Suprapubic skin (tissue), 4 donors: ENCODE results near the gene CHCHD4. TPM values are rescaled to one million over a fixed set of nuclear protein-coding genes. Genes with fewer than 3 reads are reported as not detected.

Experiments
- DNase-seq, 2 donors: peaks; one replicate each; pipeline ENCODE4 v3.0.0-alpha.2; 2019; ENCODE audit warnings: low spot score in 2 of 2
- H3K27ac ChIP-seq: fragments of 200-600 bp; sonication (generic); one replicate; pipeline ENCODE4 v1.5.1; 2019
- H3K27me3 ChIP-seq: fragments of 200-600 bp; sonication (generic); one replicate; pipeline ENCODE4 v1.5.1; 2019
- H3K36me3 ChIP-seq: fragments of 200-600 bp; sonication (generic); one replicate; pipeline ENCODE4 v1.5.1; 2019
- H3K4me1 ChIP-seq: fragments of 200-600 bp; sonication (generic); one replicate; pipeline ENCODE4 v1.5.1; 2019
- H3K4me3 ChIP-seq: fragments of 200-600 bp; sonication (generic); one replicate; pipeline ENCODE4 v1.5.1; 2019; ENCODE audit warnings: mild to moderate bottlenecking
- H3K9me3 ChIP-seq: fragments of 200-600 bp; sonication (generic); one replicate; pipeline ENCODE4 v1.5.1; 2019
- CTCF ChIP-seq, 2 donors: fragments of 200-600 bp in 1 of 2; fragments of 450-650 bp in 1 of 2; sonication (generic) in 1 of 2; IDR thresholded peaks; one replicate each; pipeline ENCODE4 v1.5.1; 2016 to 2019; ENCODE audit warnings: antibody characterized with exemption in 2 of 2, mild to moderate bottlenecking in 1 of 2, moderate library complexity in 1 of 2
- EP300 ChIP-seq: sonication (generic); formaldehyde crosslinking; IDR thresholded peaks from one replicate; pipeline ENCODE4 v1.6.1; 2017; ENCODE audit warnings: antibody characterized with exemption
- POLR2A ChIP-seq, 2 donors: fragments of 450-650 bp; IDR thresholded peaks; one replicate each; pipeline ENCODE4 v1.6.1; 2017; ENCODE audit warnings: antibody characterized with exemption in 2 of 2, mild to moderate bottlenecking in 2 of 2, moderate library complexity in 2 of 2
- POLR2AphosphoS5 ChIP-seq, 3 donors: sonication (generic); formaldehyde crosslinking; IDR thresholded peaks; one replicate each; pipeline ENCODE4 v1.6.1; 2017; ENCODE audit warnings: antibody characterized with exemption in 3 of 3
- WGBS: methylation state at CpG from one replicate; pipeline ENCODE4 v1.1.5; 2018; 5-methylcytosine and 5-hydroxymethylcytosine counted together
- total RNA-seq, 4 donors: library from RNA; depleted of rRNA; stranded (reverse); fragments of >200 nt; gene quantifications; one replicate each; pipeline ENCODE4 v1.1.0, GENCODE V29; 2016

The CHCHD4 gene
- total RNA-seq, 4 donors from 2014 or later, result 11.3 to 16.7 (median 12.5) TPM

GRCh38 chr3:14145236-14145635 lies 20.6 kb upstream of the CHCHD4 start:
- H3K27me3 ChIP-seq, result no peaks in the 10 kb centered on the region
- TF ChIP-seq POLR2AphosphoS5 (IDR thresholded peaks at IDR 0.05) (no peak), CTCF (IDR thresholded peaks at IDR 0.05) (no peak), POLR2A (IDR thresholded peaks at IDR 0.05) (no peak), EP300 (no peak)
- H3K27ac ChIP-seq, result peak overlapping the region; percentile 94
- peaks cover 56% of the 10 kb centered on the region for H3K36me3 ChIP-seq
- H3K4me3 ChIP-seq, result no peak overlapping the region
- WGBS, result 84% methylated on average over 9 of the region's 9 CpGs
- H3K4me1 ChIP-seq, result peaks cover 51% of the 10 kb centered on the region
- DNase-seq, result no peak
- no peaks in the 10 kb centered on the region for H3K9me3 ChIP-seq

- H3K4me3 ChIP-seq, result peak overlapping the region; percentile 18
- peaks cover 51% of the 10 kb centered on the region for H3K4me1 ChIP-seq
- H3K36me3 ChIP-seq, result peaks cover 56% of the 10 kb centered on the region
Observed at GRCh38 chr3:14144423-14145075, 19.9 kb upstream of the CHCHD4 start.

GRCh38 chr3:14143271-14144225 lies 18.9 kb upstream of the CHCHD4 start:
- TF ChIP-seq POLR2A (IDR thresholded peaks at IDR 0.05) (no peak), POLR2AphosphoS5 (IDR thresholded peaks at IDR 0.05) (peak; percentile 47 to 91 (median 80)), CTCF (IDR thresholded peaks at IDR 0.05) (no peak)
- WGBS, result 34% methylated on average over 7 of the region's 7 CpGs
- Histone ChIP-seq H3K36me3 (peaks cover 62% of the 10 kb centered on the region), H3K4me3 (no peak overlapping the region), H3K27me3 (no peaks in the 10 kb centered on the region), H3K4me1 (peaks cover 51% of the 10 kb centered on the region), H3K27ac (peak overlapping the region; percentile 94), H3K9me3 (no peaks in the 10 kb centered on the region)
- no peak for DNase-seq

More at GRCh38 chr3:14144423-14145075, 19.9 kb upstream of the CHCHD4 start:
- no peak for DNase-seq
- TF ChIP-seq EP300 (no peak), POLR2AphosphoS5 (IDR thresholded peaks at IDR 0.05) (peak in 2 of 3 donors; percentile 47 to 66), CTCF (IDR thresholded peaks at IDR 0.05) (no peak), POLR2A (IDR thresholded peaks at IDR 0.05) (no peak)
- WGBS, result 3% methylated on average over 7 of the region's 7 CpGs
- no peaks in the 10 kb centered on the region for H3K27me3 ChIP-seq
- peak overlapping the region; percentile 94 for H3K27ac ChIP-seq
- H3K9me3 ChIP-seq, result no peaks in the 10 kb centered on the region

- Histone ChIP-seq H3K36me3 (peaks cover 62% of the 10 kb centered on the region), H3K9me3 (no peaks in the 10 kb centered on the region), H3K27ac (peak overlapping the region; percentile 94), H3K4me1 (peaks cover 51% of the 10 kb centered on the region), H3K4me3 (no peak overlapping the region), H3K27me3 (no peaks in the 10 kb centered on the region)
- 46% methylated on average over 8 of the region's 8 CpGs for WGBS
- DNase-seq, result no peak
- TF ChIP-seq POLR2A (IDR thresholded peaks at IDR 0.05) (no peak), CTCF (IDR thresholded peaks at IDR 0.05) (no peak), POLR2AphosphoS5 (IDR thresholded peaks at IDR 0.05) (no peak), EP300 (no peak)
Observed at GRCh38 chr3:14142567-14143270, 18.0 kb upstream of the CHCHD4 start.
